NB4 (cell line): ENCODE measurements around the gene BNC2.

Experiments
- MYC ChIP-seq: IDR thresholded peaks from 2 replicates; pipeline ENCODE4 v1.6.1; 2011; ENCODE audit warnings: low read depth, low read length
- POLR2A ChIP-seq: IDR thresholded peaks from 2 replicates; pipeline ENCODE4 v1.6.1; 2011; ENCODE audit warnings: mild to moderate bottlenecking; ENCODE audit not compliant: insufficient read length; ENCODE audit errors: extremely low read depth
- TF ChIP-seq, protein P1 (sequence below): IDR thresholded peaks from one replicate; pipeline ENCODE4 v1.5.1; 2012; ENCODE audit warnings: low read depth, low read length
- TF ChIP-seq, protein P2 (sequence below): IDR thresholded peaks from 2 replicates; pipeline ENCODE4 v1.6.1; 2011; ENCODE audit warnings: low read depth, low read length

DNA sequence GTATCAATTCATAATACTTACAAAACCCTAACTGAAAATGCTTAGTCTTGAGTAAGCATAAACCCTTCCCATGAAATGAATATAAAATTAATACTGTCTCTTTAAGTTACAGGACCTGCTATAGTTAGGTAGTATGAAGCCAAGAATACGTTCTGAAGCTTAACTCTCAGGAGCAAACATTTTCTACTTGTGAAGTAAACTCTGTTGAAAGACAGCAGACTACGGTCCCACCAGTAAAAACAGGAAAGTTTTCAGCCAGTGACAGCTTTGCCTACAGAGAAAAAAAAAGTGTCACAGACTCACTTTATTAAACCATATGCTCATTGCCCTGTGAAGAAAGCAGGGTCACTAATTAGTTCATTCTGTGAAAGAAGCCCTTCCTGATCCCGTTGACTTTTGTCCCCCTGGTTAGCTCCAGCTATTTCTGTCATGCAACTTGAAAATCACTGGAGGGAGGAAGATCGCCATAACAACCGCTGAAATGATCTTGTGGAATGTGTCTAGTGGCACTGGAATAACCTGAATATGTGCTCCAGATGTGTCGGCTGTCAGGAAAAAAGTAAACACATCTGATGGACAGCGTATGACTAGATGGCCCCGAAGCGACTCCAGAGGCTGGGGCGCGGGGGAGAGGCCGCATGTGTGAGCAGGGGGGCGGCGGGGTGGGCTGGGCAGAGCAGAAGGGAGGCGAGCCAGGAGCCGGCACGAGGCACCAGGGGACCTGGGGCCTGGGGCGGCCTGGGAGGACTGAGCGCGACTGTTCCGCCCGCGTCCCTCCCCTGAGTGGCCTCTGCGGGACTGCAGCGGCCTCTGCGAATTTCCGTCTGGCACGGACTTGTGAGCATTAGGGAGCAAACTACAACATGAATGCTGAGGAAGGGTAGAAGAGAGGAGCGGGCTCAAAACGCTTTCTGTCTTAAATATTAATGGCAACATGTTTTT, 41.9 kb downstream of the BNC2 start:
- TF ChIP-seq, protein P1, sequence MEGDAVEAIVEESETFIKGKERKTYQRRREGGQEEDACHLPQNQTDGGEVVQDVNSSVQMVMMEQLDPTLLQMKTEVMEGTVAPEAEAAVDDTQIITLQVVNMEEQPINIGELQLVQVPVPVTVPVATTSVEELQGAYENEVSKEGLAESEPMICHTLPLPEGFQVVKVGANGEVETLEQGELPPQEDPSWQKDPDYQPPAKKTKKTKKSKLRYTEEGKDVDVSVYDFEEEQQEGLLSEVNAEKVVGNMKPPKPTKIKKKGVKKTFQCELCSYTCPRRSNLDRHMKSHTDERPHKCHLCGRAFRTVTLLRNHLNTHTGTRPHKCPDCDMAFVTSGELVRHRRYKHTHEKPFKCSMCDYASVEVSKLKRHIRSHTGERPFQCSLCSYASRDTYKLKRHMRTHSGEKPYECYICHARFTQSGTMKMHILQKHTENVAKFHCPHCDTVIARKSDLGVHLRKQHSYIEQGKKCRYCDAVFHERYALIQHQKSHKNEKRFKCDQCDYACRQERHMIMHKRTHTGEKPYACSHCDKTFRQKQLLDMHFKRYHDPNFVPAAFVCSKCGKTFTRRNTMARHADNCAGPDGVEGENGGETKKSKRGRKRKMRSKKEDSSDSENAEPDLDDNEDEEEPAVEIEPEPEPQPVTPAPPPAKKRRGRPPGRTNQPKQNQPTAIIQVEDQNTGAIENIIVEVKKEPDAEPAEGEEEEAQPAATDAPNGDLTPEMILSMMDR = no peak
- TF ChIP-seq, protein P2, sequence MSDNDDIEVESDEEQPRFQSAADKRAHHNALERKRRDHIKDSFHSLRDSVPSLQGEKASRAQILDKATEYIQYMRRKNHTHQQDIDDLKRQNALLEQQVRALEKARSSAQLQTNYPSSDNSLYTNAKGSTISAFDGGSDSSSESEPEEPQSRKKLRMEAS = no peak
- no peak for TF ChIP-seq POLR2A
- no peak for TF ChIP-seq MYC
